GM12878 (cell line): ENCODE results near the gene SLC13A2. TPM values are rescaled to one million over a fixed set of nuclear protein-coding genes. Genes with fewer than 3 reads are reported as not detected.
A peak's percentile ranks its signal among the peaks of the same experiment; 100 is the strongest.

ENCODE experiments used
- ATAC-seq: fragments of 200-7000 bp; cut with Tn5 transposase; 3 replicates; pipeline ENCODE4 v1.9.1; 2020; ENCODE audit warnings: mild to moderate bottlenecking, moderate library complexity
- BruUV-seq: library from RNA; stranded (reverse); fragments of 400-500 nt; replicated peaks from 2 replicates; lab custom pipeline; 2021; lab: Mats Ljungman, UMichigan
- CTCF ChIA-PET: fragments of 300-600 bp; sonication (Branson Sonifier 250); formaldehyde crosslinking; extraction: SDS; loops from one replicate; lab custom pipeline; 2021; ENCODE audit warnings: inconsistent platforms; lab: Yijun Ruan, JAX
- POLR2A ChIA-PET: fragments of 350-600 bp; formaldehyde crosslinking; extraction: SDS; loops from one replicate; lab custom pipeline; 2021; ENCODE audit warnings: inconsistent platforms; lab: Charles Lee
- RAD21 ChIA-PET: fragments of 300-600 bp; sonication (Branson Sonifier 250); formaldehyde crosslinking; loops from one replicate; lab custom pipeline; 2023; ENCODE audit warnings: antibody characterized with exemption; ENCODE audit not compliant: unreplicated experiment; lab: Charles Lee
- SMC1A ChIA-PET: fragments of 300-600 bp; sonication (Branson Sonifier 250); formaldehyde crosslinking; loops from one replicate; lab custom pipeline; 2023; ENCODE audit not compliant: unreplicated experiment, uncharacterized antibody; lab: Charles Lee
- DNase-seq: peaks from one replicate; pipeline ENCODE4 v3.0.0-alpha.2; 2011; ENCODE audit warnings: low read depth, low spot score
- FAIRE-seq: peaks from 3 replicates; lab custom pipeline; 2011; peaks lifted over from hg19 to GRCh38; lab: Jason Lieb, UNC
- H2AFZ ChIP-seq: 2 replicates; pipeline ENCODE4 v1.6.0; 2011; ENCODE audit warnings: low read depth, low read length, control low read depth; ENCODE audit not compliant: control insufficient read depth
- H3K27ac ChIP-seq: 2 replicates; pipeline ENCODE4 v1.5.1; 2011; ENCODE audit warnings: control low read depth; ENCODE audit not compliant: control insufficient read depth, insufficient read depth
- H3K27me3 ChIP-seq, 2 experiments: replicated peaks in 1 of 2; 2 replicates each; pipeline versions ENCODE4 v1.6.0 to v1.6.1; 2011; ENCODE audit warnings: low read length in 1 of 2; ENCODE audit not compliant: control insufficient read depth in 2 of 2, insufficient read depth in 2 of 2
- H3K36me3 ChIP-seq, 2 experiments: 2 replicates each; pipeline ENCODE4 v1.5.1; 2011; ENCODE audit warnings: low read length in 1 of 2; ENCODE audit not compliant: control insufficient read depth in 2 of 2, insufficient read depth in 2 of 2
- H3K4me1 ChIP-seq: 2 replicates; pipeline ENCODE4 v1.6.1; 2011; ENCODE audit warnings: mild to moderate bottlenecking, low read length, moderate library complexity, mixed read lengths; ENCODE audit not compliant: control insufficient read depth, insufficient read depth
- H3K4me2 ChIP-seq: 2 replicates; pipeline ENCODE4 v1.6.0; 2011; ENCODE audit warnings: control low read depth; ENCODE audit not compliant: control insufficient read depth, insufficient read depth
- H3K4me3 ChIP-seq: fragments of 200-600 bp; sonication (generic); 2 replicates; pipeline ENCODE4 v1.5.1; 2016
- H3K79me2 ChIP-seq: 2 replicates; pipeline ENCODE4 v1.6.0; 2011; ENCODE audit warnings: low read length; ENCODE audit not compliant: control insufficient read depth, insufficient read depth
- H3K9ac ChIP-seq: 2 replicates; pipeline ENCODE4 v1.8.0; 2011; ENCODE audit warnings: low read length, control low read depth, mixed read lengths; ENCODE audit not compliant: control insufficient read depth, insufficient read depth
- H3K9me3 ChIP-seq: replicated peaks from 3 replicates; pipeline ENCODE4 v1.5.1; 2011; ENCODE audit warnings: mild to moderate bottlenecking, low read length; ENCODE audit not compliant: control insufficient read depth, insufficient read depth
- H4K20me1 ChIP-seq: 2 replicates; pipeline ENCODE4 v1.6.0; 2011; ENCODE audit not compliant: control insufficient read depth, insufficient read depth
- CEBPZ ChIP-seq: fragments of 150-350 bp; IDR thresholded peaks from 2 replicates; pipeline ENCODE4 v1.6.1; 2016; ENCODE audit warnings: low read depth, low read length
- ESRRA ChIP-seq: IDR thresholded peaks from 2 replicates; pipeline ENCODE4 v1.6.1; 2012; ENCODE audit warnings: mild to moderate bottlenecking, low read length, improper control_type of control experiment
- EZH2 ChIP-seq: IDR thresholded peaks from 2 replicates; pipeline ENCODE4 v1.6.1; 2012; ENCODE audit warnings: low read depth, mild to moderate bottlenecking, control low read depth, inconsistent platforms, low read length, borderline replicate concordance; ENCODE audit not compliant: control insufficient read depth
- JUND ChIP-seq: IDR thresholded peaks from 2 replicates; pipeline ENCODE4 v1.6.1; 2012; ENCODE audit warnings: low read depth, mild to moderate bottlenecking, low read length, improper control_type of control experiment, moderate library complexity
- NFYB ChIP-seq: IDR thresholded peaks from 2 replicates; pipeline ENCODE4 v1.6.1; 2011; ENCODE audit warnings: low read depth, mild to moderate bottlenecking, low read length, improper control_type of control experiment, moderate library complexity; ENCODE audit not compliant: insufficient read depth
- NKRF ChIP-seq: fragments of 450-650 bp; conservative IDR thresholded peaks from 2 replicates; pipeline ENCODE4 v1.6.1; 2017; ENCODE audit warnings: mild to moderate bottlenecking, moderate library complexity
- TBL1XR1 ChIP-seq: IDR thresholded peaks from 2 replicates; pipeline ENCODE4 v1.6.1; 2012; ENCODE audit warnings: low read depth, low read length, improper control_type of control experiment
- ZNF207 ChIP-seq: fragments of 450-650 bp; IDR thresholded peaks from 2 replicates; pipeline ENCODE4 v1.6.1; 2014; ENCODE audit warnings: antibody characterized with exemption, mild to moderate bottlenecking, borderline replicate concordance
- WGBS: methylation state at CpG from one replicate; pipeline ENCODE4 v1.1.6; 2016; ENCODE audit warnings: low lambda C conversion rate; ENCODE audit not compliant: insufficient replicate concordance, insufficient coverage; ENCODE audit errors: missing lambda C conversion rate; 5-methylcytosine and 5-hydroxymethylcytosine counted together
- in situ Hi-C: fragments of 300-500 bp; cut with MboI; formaldehyde crosslinking; loops from 9 replicates; pipeline ENCODE4 v1.14.3; 2018; ENCODE audit warnings: mixed read lengths
- intact Hi-C: fragments of 100-400 bp; cut with micrococcal nuclease; formaldehyde crosslinking; loops from one replicate; pipeline ENCODE4 v1.14.2; 2022; ENCODE audit not compliant: unreplicated experiment
- polyA plus RNA-seq, 11 experiments: library from polyadenylated mRNA; depleted of rRNA in 4 of 11; unstranded in 6 of 11; stranded (reverse) in 5 of 11; fragments of >200 nt; fragmentation: Nextera tagmentation in 4 of 11; fragmentation: Illumina TruSeq in 1 of 11; extraction: Ambion mirVana in 4 of 11; extraction: Trizol in 1 of 11; gene quantifications; 1 replicate in 1 of 11; 2 replicates in 10 of 11; pipeline versions ENCODE4 v1.2.1 to v1.2.3, GENCODE V29; 2011 to 2016; ENCODE audit warnings: inconsistent platforms in 2 of 11, missing spikeins in 2 of 11, low read depth in 1 of 11
- total RNA-seq, 4 experiments: library from RNA; depleted of rRNA in 3 of 4; stranded (reverse); fragments of >200 nt in 3 of 4; fragmentation: Illumina TruSeq in 1 of 4; extraction: Trizol in 1 of 4; gene quantifications; 2 replicates each; pipeline versions ENCODE4 v1.2.1 to v1.2.3, GENCODE V29; 2013 to 2021
- TF ChIP-seq, protein P1 (sequence below): fragments of 450-650 bp; IDR thresholded peaks from 2 replicates; pipeline ENCODE4 v1.6.1; 2018; ENCODE audit warnings: borderline replicate concordance, mild to moderate bottlenecking; ENCODE audit not compliant: partially characterized antibody

Gene SLC13A2
- total and polyA plus RNA-seq, 10 of the 15 experiments (the other 5 are each of a cell fraction or from before 2014, with no cell fraction given), result 0.03 to 0.13 (median 0.05) TPM; not detected in 6

- POLR2A ChIA-PET, result no interaction called here
- DNase-seq (no peak), ATAC-seq (no peak), FAIRE-seq (peak; percentile 18)
- Histone ChIP-seq H3K79me2 (no peaks in the 10 kb centered on the region), H3K9me3 (no peaks in the 10 kb centered on the region), H3K27ac (no peak overlapping the region), H2AFZ (no peak overlapping the region; the same call in 1 of the 2 replicates), H3K4me1 (peaks cover 45% of the 10 kb centered on the region), H3K27me3 (no peaks in the 10 kb centered on the region), H3K36me3 (no peaks in the 10 kb centered on the region), H3K4me3 (no peak overlapping the region), H4K20me1 (no peaks in the 10 kb centered on the region), H3K9ac (no peak overlapping the region), H3K4me2 (peak overlapping the region; percentile 12; the same call in 1 of the 2 replicates)
- intact Hi-C loops, result no loop called here
- SMC1A ChIA-PET, result no interaction called here
- 61% methylated on average over 9 of the region's 9 CpGs for WGBS
- TF ChIP-seq CEBPZ, result no peak
- no peak for TF ChIP-seq ESRRA
- TF ChIP-seq ZNF207, result no peak
- no peak for TF ChIP-seq NKRF
- TF ChIP-seq, protein P1, sequence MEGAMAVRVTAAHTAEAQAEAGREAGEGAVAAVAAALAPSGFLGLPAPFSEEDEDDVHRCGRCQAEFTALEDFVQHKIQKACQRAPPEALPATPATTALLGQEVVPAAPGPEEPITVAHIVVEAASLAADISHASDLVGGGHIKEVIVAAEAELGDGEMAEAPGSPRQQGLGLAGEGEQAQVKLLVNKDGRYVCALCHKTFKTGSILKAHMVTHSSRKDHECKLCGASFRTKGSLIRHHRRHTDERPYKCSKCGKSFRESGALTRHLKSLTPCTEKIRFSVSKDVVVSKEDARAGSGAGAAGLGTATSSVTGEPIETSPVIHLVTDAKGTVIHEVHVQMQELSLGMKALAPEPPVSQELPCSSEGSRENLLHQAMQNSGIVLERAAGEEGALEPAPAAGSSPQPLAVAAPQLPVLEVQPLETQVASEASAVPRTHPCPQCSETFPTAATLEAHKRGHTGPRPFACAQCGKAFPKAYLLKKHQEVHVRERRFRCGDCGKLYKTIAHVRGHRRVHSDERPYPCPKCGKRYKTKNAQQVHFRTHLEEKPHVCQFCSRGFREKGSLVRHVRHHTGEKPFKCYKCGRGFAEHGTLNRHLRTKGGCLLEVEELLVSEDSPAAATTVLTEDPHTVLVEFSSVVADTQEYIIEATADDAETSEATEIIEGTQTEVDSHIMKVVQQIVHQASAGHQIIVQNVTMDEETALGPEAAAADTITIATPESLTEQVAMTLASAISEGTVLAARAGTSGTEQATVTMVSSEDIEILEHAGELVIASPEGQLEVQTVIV, result no peak
- no peak for TF ChIP-seq TBL1XR1
- no peak for TF ChIP-seq JUND
- no peak for TF ChIP-seq NFYB
- TF ChIP-seq EZH2, result no peak
- BruUV-seq, result no TSS peak
- in situ Hi-C loops, result no loop called here
- RAD21 ChIA-PET, result no interaction called here
- CTCF ChIA-PET, result no interaction called here
These were observed 1.9 kb downstream of the SLC13A2 start for GRCh38 chr17:28475151-28475900.
